ENCODE measurements around the gene KLHDC3. TPM values are rescaled to one million over a fixed set of nuclear protein-coding genes. Genes with fewer than 3 reads are reported as not detected.

The KLHDC3 gene
- polyA plus RNA-seq, 3 donors = 51.9 to 141 (median 106) TPM

DNA sequence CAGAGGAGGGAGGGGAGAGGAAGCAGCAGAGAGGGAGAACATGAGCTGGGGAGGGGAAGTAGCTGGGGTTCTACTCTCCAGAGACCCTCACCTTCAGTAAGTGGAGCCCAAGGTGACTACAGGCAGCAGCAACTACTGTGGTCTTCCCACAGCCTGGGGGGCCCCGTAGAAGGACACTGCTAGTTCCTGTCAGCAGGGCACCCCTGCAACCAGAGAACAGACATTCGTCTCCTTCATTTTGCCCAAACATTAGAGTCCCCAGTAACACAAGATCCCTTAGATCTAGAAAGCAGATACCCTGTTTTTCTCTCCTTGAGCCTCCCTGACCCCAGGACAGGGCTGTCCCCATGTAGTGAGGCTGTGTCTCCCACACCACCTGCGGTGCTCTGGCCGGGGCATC, 45.3 kb upstream of the KLHDC3 start:
- peaks cover 8% of the 10 kb centered on the region for H4K20me1 ChIP-seq (ENCODE audit: insufficient read depth, low read length)
- WGBS (ENCODE audit: insufficient coverage) = 100% methylated on average over 1 of the region's 4 CpGs
- H3K27me3 ChIP-seq (ENCODE audit: control insufficient read depth in 2 of 2, insufficient read depth in 2 of 2, low read length in 2 of 2) = no peaks in the 10 kb centered on the region
- no peak overlapping the region for H2AFZ ChIP-seq (ENCODE audit: insufficient read depth, low read depth, low read length, poor library complexity, severe bottlenecking)
- Mint-ChIP-seq H3K27ac (peak overlapping the region in 1 of 7 donors; percentile 36), H3K27me3 (ENCODE audit: low read depth in 3 of 3) (peaks cover 0 to 2% (median 0%) of the 10 kb centered on the region in 3 donors), H3K9me3 (peaks cover 0 to 1% (median 0%) of the 10 kb centered on the region in 7 donors), H3K36me3 (peaks cover 42 to 73% of the 10 kb centered on the region in 2 donors), H3K4me3 (no peak overlapping the region), H3K4me1 (peaks cover 11% of the 10 kb centered on the region)
- TF ChIP-seq, protein P1, sequence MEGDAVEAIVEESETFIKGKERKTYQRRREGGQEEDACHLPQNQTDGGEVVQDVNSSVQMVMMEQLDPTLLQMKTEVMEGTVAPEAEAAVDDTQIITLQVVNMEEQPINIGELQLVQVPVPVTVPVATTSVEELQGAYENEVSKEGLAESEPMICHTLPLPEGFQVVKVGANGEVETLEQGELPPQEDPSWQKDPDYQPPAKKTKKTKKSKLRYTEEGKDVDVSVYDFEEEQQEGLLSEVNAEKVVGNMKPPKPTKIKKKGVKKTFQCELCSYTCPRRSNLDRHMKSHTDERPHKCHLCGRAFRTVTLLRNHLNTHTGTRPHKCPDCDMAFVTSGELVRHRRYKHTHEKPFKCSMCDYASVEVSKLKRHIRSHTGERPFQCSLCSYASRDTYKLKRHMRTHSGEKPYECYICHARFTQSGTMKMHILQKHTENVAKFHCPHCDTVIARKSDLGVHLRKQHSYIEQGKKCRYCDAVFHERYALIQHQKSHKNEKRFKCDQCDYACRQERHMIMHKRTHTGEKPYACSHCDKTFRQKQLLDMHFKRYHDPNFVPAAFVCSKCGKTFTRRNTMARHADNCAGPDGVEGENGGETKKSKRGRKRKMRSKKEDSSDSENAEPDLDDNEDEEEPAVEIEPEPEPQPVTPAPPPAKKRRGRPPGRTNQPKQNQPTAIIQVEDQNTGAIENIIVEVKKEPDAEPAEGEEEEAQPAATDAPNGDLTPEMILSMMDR (IDR thresholded peaks at IDR 0.05) = no peak
- H3K9me3 ChIP-seq (replicated peaks in 1 of 2; ENCODE audit: control insufficient read depth in 1 of 2, insufficient read depth in 1 of 2, low read length in 2 of 2) = no peaks in the 10 kb centered on the region
- H3K79me2 ChIP-seq (ENCODE audit: insufficient read depth, low read length) = no peaks in the 10 kb centered on the region
- peaks cover 49 to 58% of the 10 kb centered on the region in 2 donors for H3K36me3 ChIP-seq (replicated peaks in 1 of 2; ENCODE audit: control insufficient read depth in 1 of 2, insufficient read depth in 2 of 2, low read length in 2 of 2)
- H3K9ac ChIP-seq (ENCODE audit: insufficient read depth, low read length, poor library complexity, severe bottlenecking) = no peak overlapping the region
- H3K4me3 ChIP-seq (replicated peaks in 1 of 3; ENCODE audit: low read depth in 2 of 3, low read length in 3 of 3) = no peak overlapping the region
- intact Hi-C loops (cut with micrococcal nuclease) = no loop called here
- no peak for DNase-seq
- H3K27ac ChIP-seq (ENCODE audit: low read depth in 1 of 2, low read length in 2 of 2) = no peak overlapping the region
- H3K4me1 ChIP-seq (ENCODE audit: control insufficient read depth in 1 of 2, insufficient read depth in 2 of 2, low read length in 2 of 2) = peaks cover 7 to 10% of the 10 kb centered on the region in 2 donors
- no peak overlapping the region for H3K4me2 ChIP-seq (replicated peaks; ENCODE audit: extremely low read depth, low read length, poor library complexity, severe bottlenecking)

DNA sequence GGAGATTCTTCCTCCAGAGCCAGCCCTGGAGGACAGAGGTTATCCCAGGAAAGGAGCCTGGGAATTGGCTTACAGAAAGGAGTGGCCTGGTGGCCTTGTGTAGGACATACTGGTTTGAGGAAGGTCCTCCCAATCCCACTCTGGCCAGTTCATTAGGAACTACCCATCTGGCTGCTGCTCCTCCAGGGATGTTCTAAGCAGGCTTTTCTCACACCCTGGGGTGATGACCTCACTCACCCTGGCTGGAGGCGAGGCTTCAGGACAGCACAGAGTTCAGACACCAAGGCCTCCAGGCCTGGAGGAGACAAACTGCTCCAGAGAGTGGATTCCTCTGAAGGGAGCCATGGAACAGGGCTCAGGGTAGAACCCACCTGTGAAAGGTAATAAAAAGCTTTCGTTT, 44.6 kb upstream of the KLHDC3 start:
- H3K79me2 ChIP-seq (ENCODE audit: insufficient read depth, low read length) = no peaks in the 10 kb centered on the region
- peaks cover 7 to 10% of the 10 kb centered on the region in 2 donors for H3K4me1 ChIP-seq (ENCODE audit: control insufficient read depth in 1 of 2, insufficient read depth in 2 of 2, low read length in 2 of 2)
- H3K9ac ChIP-seq (ENCODE audit: insufficient read depth, low read length, poor library complexity, severe bottlenecking) = no peak overlapping the region
- TF ChIP-seq, protein P1 (IDR thresholded peaks at IDR 0.05) = no peak
- Mint-ChIP-seq H3K9me3 (peaks cover 0 to 1% (median 0%) of the 10 kb centered on the region in 7 donors), H3K4me3 (no peak overlapping the region), H3K27ac (no peak overlapping the region), H3K36me3 (peaks cover 42 to 72% of the 10 kb centered on the region in 2 donors), H3K4me1 (peaks cover 11% of the 10 kb centered on the region), H3K27me3 (ENCODE audit: low read depth in 3 of 3) (peaks cover 0 to 2% (median 0%) of the 10 kb centered on the region in 3 donors)
- 100% methylated on average over 1 of the region's 2 CpGs for WGBS (ENCODE audit: insufficient coverage)
- peaks cover 8% of the 10 kb centered on the region for H4K20me1 ChIP-seq (ENCODE audit: insufficient read depth, low read length)
- H3K4me3 ChIP-seq (replicated peaks in 1 of 3; ENCODE audit: low read depth in 2 of 3, low read length in 3 of 3) = no peak overlapping the region
- no peak overlapping the region for H3K27ac ChIP-seq (ENCODE audit: low read depth in 1 of 2, low read length in 2 of 2)
- H3K27me3 ChIP-seq (ENCODE audit: control insufficient read depth in 2 of 2, insufficient read depth in 2 of 2, low read length in 2 of 2) = no peaks in the 10 kb centered on the region
- DNase-seq = no peak
- no peak overlapping the region for H3K4me2 ChIP-seq (replicated peaks; ENCODE audit: extremely low read depth, low read length, poor library complexity, severe bottlenecking)
- H2AFZ ChIP-seq (ENCODE audit: insufficient read depth, low read depth, low read length, poor library complexity, severe bottlenecking) = no peak overlapping the region
- no peaks in the 10 kb centered on the region for H3K9me3 ChIP-seq (replicated peaks in 1 of 2; ENCODE audit: control insufficient read depth in 1 of 2, insufficient read depth in 1 of 2, low read length in 2 of 2)
- intact Hi-C loops (cut with micrococcal nuclease) = no loop called here
- H3K36me3 ChIP-seq (replicated peaks in 1 of 2; ENCODE audit: control insufficient read depth in 1 of 2, insufficient read depth in 2 of 2, low read length in 2 of 2) = peaks cover 43 to 55% of the 10 kb centered on the region in 2 donors

All from CD14-positive monocyte (primary cell).